Gastroesophageal sphincter (tissue), 3 donors: ENCODE results near the gene SKOR2.

Experiments
- CTCF ChIP-seq, 4 experiments: fragments of 200-600 bp in 2 of 4; fragments of 450-650 bp in 2 of 4; sonication (generic) in 1 of 4; IDR thresholded peaks; one replicate each; pipeline ENCODE4 v1.5.1; 2017 to 2019; ENCODE audit warnings: antibody characterized with exemption in 4 of 4, mild to moderate bottlenecking in 2 of 4, moderate library complexity in 2 of 4
- EP300 ChIP-seq: sonication (generic); formaldehyde crosslinking; IDR thresholded peaks from one replicate; pipeline ENCODE4 v1.6.1; 2017; ENCODE audit warnings: antibody characterized with exemption, mild to moderate bottlenecking
- POLR2A ChIP-seq, 2 donors: fragments of 450-650 bp; IDR thresholded peaks; one replicate each; pipeline ENCODE4 v1.6.1; 2017; ENCODE audit warnings: antibody characterized with exemption in 2 of 2, mild to moderate bottlenecking in 2 of 2, moderate library complexity in 1 of 2
- POLR2AphosphoS5 ChIP-seq: sonication (generic); formaldehyde crosslinking; IDR thresholded peaks from one replicate; pipeline ENCODE4 v1.6.1; 2017; ENCODE audit warnings: antibody characterized with exemption

- TF ChIP-seq POLR2A (IDR thresholded peaks at IDR 0.05): no peak
- TF ChIP-seq CTCF (IDR thresholded peaks at IDR 0.05): no peak
- no peak for TF ChIP-seq EP300
- TF ChIP-seq POLR2AphosphoS5: no peak
Observed at GRCh38 chr18:47226660-47227059, 24.8 kb downstream of the SKOR2 start.
